GM18909 (cell line): ENCODE measurements around the gene TP73.

ENCODE experiments used
- ATAC-seq: cut with Tn5 transposase; IDR thresholded peaks from one replicate; pipeline ENCODE4 v1.9.1; 2021; ENCODE audit warnings: mild to moderate bottlenecking; ENCODE audit not compliant: unreplicated experiment, poor library complexity

Gene TP73

DNA sequence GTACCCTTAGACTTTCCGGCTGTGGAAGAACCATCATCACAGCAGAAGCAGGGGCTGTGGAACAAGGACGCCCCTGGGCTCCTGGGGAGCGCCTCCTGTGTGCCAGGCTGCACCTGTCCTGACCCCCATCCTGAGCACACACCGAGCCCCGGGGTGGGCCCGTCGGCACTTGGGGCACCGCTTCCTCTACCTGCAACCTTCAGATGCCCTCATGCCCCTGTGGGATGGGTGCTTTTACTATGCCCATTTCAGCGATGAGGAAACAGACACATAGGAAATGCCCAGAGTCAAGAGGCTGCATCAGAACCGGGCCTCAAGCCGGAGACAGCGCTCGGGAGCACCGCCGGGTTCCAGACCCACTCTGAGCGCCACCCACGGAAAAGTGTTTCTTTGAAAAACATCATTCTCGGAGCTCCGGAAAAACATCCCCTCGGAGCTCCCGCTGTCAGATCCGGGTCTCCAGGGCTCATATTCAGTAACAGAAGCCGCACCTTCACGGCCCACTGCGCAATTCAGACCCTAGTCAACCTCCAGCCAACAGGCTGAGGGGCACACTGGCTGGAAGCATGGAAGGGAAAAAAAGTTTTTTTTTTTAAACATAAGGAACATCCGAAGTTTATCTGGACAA lies 19.5 kb upstream of the TP73 start:
- ATAC-seq, result no peak

GRCh38 chr1:3633344-3634058 lies 18.8 kb upstream of the TP73 start:
- ATAC-seq, result no peak

DNA sequence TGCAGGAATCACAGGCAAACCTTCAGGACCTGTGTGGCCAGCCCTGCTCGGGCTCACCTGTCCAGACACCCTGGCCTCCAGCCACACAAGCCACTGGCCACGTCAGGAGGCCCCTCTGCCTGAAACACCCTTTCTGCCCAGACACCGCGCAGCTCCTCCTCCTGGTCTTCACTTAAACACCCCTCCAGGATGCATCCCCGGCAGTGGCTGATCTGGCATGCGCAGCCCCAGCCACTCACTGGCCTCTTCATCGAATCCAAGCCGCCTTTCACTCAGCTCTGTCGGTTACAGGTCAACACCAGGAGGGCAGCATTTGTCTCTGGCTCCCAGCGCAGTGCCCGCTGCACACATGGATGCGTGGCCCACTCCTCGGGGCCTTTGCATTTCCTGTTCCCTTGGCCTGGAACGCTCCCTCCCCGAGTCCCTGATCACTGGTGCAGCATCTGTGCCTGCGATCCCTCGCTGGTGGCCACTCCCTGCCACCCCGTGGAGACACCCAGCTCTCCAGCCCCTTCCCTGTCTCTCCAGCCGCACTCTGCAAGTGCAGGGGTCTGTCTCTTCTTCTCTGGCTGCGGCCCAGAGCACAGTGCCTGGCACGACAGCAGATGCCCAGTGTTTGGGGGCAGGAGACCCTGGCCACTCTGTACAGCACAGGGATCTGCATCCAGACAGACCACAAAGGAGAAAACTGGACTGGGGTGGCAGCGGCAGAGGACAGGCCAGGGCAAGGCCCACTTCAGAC lies 18.1 kb upstream of the TP73 start:
- no peak for ATAC-seq

GRCh38 chr1:3636080-3636479 lies 16.2 kb upstream of the TP73 start:
- ATAC-seq, result no peak

DNA sequence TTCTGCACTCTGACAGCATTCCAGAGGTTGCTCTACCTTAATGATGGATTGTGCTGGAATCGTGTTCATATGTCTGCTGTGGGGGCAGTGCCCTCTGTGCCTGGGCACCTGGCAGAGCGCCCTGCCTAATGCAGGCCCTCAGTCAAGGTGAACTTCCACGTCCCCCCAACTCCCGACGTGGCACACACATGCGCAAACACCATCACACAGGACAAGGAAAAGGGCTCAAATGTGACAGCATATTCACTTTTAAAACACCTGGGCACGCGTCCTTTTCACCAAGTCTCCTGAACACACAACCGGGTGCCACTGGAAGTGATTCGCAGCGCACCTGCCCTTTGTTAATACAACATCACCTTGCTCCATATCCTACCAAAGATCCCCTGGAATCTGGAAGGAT lies 15.8 kb upstream of the TP73 start:
- no peak for ATAC-seq

DNA sequence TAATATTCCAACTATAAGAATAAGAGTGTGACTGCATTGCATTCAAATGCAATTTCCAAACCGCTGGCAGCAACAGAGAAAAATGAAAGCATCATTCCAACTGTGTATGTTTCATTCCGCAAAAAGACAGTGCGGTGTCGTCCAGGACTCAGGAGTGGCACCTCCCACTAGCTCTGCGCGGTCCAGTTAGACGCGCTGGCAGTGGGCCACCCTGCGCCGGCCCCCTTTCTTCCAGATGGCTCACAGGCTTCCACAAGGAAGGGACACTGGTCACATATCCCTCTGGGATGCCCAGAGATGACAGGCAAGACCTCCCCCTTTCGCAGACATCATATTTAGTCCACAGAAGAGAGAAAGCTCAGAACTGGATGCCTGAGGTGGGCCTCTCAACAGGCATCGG lies 14.3 kb upstream of the TP73 start:
- no peak for ATAC-seq

DNA sequence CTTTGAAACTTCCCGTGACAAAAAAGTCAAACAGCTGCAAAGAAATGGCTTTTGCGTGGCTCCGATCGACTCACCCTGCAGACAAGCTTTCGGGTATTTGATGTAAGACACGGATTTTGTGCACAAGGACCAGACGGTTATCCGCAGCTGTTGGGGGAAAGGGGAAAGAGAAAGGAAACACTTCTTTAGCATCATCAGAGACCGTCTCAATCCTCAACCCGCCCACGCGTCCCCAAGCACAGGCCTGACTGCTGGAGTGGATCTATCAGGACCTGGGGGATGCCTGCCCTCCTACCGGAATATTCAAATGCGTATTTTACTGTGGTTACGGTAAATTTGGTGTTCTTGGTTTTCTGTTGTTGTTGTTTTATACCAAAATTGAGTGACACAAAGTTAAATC lies 13.6 kb upstream of the TP73 start:
- ATAC-seq, result no peak

DNA sequence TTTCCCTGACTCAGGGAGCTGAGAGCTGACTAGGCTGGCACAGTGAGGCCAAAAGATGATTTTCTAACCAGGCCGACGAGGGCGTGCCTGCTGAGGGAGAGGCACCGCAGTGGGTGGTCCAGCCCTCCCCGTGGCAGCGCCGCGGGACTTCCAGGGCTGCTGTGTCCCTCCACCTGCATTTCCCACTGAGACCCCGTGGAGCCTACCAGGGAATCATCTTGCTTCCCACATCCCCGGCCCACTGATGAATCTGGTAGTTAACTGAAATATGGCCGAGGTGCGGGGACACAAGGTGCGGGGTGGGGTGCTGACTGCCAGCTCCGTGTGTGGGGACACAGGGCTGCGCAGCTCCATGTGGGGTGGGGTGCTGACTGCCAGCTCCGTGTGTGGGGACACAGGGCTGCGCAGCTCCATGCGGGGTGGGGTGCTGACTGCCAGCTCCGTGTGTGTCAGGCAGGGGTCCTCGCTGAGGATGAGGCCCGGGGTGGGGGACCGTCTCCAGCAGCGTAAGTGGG lies 12.9 kb upstream of the TP73 start:
- ATAC-seq, result no peak

GRCh38 chr1:3640121-3640837 lies 12.0 kb upstream of the TP73 start:
- no peak for ATAC-seq

DNA sequence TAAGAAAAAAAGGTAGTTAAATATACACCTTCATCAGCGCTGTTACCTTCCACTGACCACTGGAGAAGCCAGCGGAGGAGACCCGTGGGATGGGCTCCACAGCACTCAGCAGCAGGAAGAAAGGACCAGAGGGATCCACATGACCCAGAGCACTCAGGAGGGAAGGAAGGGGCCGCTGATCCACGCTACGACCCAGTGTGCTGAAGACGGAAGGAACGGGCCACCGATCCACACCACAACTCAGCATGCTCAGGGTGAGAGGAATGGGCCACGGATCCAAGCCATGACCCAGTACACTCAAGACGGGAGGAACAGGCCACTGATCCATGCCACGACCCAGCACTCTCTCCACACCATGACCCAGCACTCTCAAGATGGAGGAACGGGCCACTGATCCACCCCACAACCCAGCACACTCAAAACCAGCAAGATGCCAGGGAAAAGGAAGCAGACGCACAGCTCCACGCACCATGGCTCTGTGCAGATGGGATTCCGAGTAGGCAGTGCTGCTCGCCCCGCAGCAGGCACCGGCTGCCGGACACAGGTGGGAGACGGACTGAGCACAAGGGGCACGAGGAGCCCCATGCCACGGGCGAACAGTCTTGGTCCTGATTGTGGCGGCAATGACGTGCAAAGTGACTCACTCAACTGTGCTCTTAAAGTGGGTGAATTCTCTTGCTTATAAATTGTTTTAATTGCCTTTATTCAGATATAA lies 11.1 kb upstream of the TP73 start:
- no peak for ATAC-seq

DNA sequence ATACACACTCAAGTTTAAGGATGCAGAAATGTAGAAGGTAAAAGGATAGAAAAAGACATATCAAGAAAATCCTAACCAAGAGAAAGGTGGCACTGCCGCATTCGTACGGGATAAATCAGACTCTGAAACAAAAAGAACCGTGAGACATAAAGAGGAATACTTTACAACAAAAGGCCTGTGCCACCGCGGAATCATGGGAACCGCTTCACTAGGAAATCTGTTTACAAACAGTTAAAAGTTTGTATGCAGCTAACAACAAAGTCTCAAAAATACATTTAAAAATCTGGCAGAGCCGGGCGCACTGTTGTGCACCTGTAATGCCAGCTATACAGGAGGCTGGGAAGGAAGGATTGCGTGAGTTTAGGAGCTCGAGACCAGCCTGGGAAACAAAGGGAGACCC lies 10.5 kb upstream of the TP73 start:
- no peak for ATAC-seq

DNA sequence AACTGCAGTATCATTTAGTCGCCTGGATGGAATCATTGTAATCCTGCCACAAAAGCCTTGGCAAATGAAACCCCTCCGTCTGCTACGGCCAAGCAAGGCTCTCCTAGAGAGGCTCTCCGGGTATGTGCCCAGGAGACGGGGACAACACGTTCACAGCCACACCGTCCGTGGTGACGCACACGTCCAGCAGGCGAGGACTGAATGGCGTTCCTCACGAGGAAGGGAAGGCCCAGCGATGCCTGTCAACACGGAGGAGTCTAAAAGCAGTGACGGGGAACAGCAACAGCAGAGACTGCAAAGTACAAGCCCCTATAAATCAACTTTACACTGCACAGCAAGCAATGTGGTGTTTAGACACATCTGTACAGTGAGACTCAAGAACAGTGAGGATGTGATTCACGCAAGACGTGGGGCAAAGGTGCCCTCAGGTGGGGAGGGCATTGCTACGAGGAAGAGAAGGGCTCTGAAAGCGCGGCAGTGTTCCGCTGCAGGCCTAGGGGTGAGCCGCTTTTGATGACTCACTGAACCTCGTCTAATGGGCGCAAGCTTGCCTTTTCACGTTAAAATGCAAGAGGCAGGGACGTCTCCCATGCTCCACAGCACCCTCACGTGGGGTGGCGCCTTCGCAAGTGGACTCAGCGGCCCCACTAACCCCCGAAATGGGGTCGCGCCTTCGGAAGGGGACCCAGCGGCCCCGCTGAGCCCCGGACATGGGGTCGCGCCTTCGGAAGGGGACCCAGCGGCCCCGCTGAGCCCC lies 9.2 kb upstream of the TP73 start:
- no peak for ATAC-seq

DNA sequence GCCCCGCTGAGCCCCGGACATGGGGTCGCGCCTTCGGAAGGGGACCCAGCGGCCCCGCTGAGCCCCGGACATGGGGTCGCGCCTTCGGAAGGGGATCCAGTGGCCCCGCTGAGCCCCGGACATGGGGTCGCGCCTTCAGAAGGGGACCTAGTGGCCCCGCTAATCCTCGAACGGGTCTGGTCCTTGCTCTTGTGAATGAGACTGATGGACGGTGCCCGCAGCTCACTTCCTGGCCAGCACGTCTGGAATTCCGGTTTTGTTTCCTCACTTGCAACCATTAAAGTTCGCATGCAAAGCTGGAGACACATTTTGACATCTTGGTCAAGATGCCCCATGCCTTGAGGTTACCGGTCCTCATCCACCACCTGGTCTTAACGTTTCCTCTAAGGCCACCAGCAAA lies 8.0 kb upstream of the TP73 start:
- no peak for ATAC-seq

GRCh38 chr1:3645247-3645646 lies 7.1 kb upstream of the TP73 start:
- ATAC-seq, result no peak

DNA sequence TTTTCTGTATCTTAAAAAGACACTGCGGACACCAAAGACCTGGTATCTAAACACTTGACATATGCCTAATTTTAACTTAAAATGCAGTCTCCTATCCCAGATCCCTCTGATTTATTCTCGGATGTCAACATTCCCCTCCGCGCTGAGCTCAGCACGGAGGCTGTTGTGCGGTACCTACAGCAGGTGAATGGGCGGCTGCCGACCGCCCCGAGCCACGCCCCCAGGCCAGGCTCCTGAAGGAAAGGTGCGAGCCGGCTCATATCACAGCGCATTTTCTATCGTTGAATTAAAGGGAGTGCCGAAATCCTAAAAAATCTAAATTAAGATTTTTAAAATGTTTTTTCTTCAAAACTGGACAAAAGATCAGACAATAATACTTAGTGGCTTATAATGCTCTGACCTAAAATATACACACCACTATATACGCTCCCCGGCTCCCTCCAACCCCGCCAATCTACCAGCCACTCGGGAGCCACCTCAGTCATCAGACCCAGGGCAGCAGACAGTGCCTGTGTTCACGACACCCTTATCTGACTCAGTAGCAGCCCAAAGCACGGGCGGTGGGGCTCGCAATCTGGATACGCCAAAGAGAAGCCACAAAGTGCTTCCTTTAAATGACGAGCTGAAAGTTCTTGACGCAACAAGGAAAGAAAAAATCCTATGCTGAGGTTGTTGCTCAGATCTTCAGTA lies 6.5 kb upstream of the TP73 start:
- no peak for ATAC-seq

GRCh38 chr1:3646596-3646995 lies 5.7 kb upstream of the TP73 start:
- ATAC-seq, result no peak

DNA sequence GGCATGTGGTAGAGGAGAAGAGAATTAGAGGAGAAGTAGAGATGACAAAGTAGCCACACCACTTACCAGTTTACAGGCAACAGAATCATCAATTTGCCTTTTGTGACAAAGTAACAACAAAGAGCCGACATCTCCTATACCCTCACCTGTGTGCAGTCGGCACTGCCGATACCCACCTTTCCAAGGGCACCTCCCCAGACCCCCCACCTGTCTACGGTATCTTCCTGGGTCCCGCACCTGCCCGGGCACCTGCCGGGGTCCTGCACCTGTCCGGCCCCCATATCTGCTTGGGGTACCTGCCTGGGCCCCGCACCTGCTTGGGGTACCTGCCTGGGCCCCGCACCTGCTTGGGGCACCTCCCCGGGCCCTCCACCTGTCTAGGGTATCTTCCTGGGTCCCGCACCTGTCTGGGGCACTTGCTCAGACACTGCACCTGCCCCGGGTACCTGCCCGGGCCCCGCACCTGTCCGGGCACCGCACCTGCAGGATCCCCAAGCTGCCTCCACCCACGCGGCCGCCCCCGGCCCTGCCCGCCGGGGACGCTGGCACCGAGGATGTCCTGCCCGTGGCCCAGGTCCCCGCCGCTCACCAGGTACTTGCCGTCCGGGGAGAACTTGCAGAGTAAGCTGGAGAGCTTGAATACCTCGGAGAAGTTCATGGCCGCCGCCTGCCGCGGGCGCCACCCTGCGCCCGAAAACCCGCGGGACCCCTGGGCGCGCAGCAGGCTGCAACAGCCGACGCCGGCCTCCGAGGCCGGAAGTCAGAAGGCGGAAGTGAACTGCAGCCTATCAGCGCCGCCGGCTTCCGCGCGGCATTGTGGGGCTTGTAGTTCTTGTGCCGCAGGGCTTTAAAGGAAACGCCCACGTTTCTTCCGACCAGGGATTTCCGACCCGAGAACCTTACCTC lies 2.7 kb upstream of the TP73 start, which contains the start of gene WRAP73:
WRAP73 (minus strand) TSS at position 762 of the 906 bp plus-strand sequence; CDS start at position 658, 104 bp downstream.
- peak; percentile 90 for ATAC-seq
